ENCODE measurements around the gene GRID1. TPM values are rescaled to one million over a fixed set of nuclear protein-coding genes. Genes with fewer than 3 reads are reported as not detected.
"Not testable (repeated sequence)": the region's sequence is repeated elsewhere in the genome, so short reads cannot be mapped to it uniquely, and the experiment has no call there.

GRID1 gene
- total RNA-seq, 4 donors from 2014 or later: 0.35 to 10.7 (median 1.3) TPM

DNA sequence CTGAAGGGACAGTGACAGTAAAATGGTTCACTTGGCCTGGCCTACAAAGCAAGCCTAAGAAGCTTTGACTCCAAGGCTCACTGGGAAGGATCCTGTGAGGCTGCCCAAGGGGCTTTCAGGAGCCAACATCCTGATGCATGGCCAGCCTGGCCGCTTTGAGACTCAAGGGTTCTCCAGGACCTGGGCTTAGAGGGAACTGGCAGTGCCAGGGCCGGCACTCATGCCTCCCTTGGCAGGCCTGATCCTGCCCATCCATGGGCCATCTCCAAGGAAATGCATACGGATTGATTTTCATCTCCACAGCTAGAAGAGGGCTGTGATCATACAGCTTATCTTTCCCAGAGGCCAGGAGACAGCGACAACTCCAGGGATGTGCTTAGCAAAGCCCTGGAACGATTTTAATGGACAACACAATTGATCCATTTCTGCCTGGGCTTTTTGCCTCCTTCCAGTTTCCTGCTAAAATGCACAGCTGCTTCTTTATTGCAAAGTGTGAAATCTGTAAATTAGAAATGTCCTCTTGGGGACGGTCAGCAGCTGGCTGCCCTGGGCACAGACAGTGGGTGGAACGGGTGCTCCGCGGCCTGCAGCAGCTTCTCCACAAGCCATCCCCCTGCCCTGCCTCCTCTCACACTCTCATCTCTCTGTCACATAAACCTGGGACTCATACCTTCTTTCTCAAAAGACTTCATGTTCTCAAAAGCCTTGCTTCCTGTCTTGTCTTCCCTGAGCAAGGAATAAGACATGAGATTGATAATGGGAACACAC, 288.5 kb downstream of the GRID1 start:
- no peaks in the 10 kb centered on the region for H3K4me1 ChIP-seq
- DNase-seq: no peak
- no peaks in the 10 kb centered on the region for H3K9me3 ChIP-seq
- H3K4me3 ChIP-seq: no peak overlapping the region
- TF ChIP-seq, protein P1, sequence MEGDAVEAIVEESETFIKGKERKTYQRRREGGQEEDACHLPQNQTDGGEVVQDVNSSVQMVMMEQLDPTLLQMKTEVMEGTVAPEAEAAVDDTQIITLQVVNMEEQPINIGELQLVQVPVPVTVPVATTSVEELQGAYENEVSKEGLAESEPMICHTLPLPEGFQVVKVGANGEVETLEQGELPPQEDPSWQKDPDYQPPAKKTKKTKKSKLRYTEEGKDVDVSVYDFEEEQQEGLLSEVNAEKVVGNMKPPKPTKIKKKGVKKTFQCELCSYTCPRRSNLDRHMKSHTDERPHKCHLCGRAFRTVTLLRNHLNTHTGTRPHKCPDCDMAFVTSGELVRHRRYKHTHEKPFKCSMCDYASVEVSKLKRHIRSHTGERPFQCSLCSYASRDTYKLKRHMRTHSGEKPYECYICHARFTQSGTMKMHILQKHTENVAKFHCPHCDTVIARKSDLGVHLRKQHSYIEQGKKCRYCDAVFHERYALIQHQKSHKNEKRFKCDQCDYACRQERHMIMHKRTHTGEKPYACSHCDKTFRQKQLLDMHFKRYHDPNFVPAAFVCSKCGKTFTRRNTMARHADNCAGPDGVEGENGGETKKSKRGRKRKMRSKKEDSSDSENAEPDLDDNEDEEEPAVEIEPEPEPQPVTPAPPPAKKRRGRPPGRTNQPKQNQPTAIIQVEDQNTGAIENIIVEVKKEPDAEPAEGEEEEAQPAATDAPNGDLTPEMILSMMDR (IDR thresholded peaks at IDR 0.05): no peak
- no peak for TF ChIP-seq POLR2A (IDR thresholded peaks at IDR 0.05)
- no peak overlapping the region for H3K27ac ChIP-seq
- H3K27me3 ChIP-seq: no peaks in the 10 kb centered on the region
- no peaks in the 10 kb centered on the region for H3K36me3 ChIP-seq

DNA sequence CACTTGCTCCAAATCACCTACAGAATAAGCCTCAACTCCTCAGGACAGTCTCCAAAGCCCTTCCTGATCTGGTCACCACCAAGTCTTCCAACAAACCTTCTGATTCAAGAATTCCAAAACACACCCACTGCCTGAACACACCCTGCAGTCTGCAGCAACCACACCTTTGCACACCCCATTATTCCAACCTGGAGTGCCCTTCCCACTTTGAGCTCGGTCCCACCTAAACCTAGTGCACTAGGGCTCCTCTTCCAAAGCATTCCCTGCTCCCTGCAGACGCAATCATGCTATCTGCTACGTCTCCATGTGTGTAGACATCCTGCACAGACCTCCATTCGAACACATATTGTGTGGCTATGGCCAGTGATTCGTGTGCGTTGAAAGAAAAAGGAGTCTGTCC, 289.3 kb downstream of the GRID1 start:
- no peaks in the 10 kb centered on the region for H3K27me3 ChIP-seq
- H3K27ac ChIP-seq: no peak overlapping the region
- no peaks in the 10 kb centered on the region for H3K4me1 ChIP-seq
- no peaks in the 10 kb centered on the region for H3K9me3 ChIP-seq
- no peaks in the 10 kb centered on the region for H3K36me3 ChIP-seq
- TF ChIP-seq POLR2A (IDR thresholded peaks at IDR 0.05): no peak
- TF ChIP-seq, protein P1 (IDR thresholded peaks at IDR 0.05): no peak
- no peak overlapping the region for H3K4me3 ChIP-seq
- no peak for DNase-seq

DNA sequence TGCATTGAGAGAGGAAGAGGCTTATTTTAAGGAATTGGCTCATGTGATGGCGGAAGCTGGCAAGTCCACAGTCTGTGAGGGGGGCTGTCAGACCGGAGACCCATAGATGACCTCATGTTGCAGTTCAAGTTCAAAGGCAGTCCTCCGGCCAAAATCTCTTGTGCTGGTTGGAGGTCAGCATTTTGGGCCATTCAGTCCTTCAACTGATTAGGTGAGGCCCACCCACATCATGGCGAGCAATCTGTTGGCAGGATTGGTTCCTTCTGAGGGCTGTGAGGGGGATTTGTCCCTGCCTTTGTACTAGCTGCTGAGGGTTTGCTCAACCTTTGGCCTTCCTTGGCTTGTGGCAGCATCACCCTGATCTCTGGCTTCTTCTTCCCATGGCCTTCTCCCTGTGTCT, 290.1 kb downstream of the GRID1 start:
- not testable (repeated sequence) for H3K36me3 ChIP-seq, H3K27ac ChIP-seq, H3K27me3 ChIP-seq, H3K4me3 ChIP-seq, H3K9me3 ChIP-seq, H3K4me1 ChIP-seq
- DNase-seq: peak in 1 of 3 donors; percentile 27

DNA sequence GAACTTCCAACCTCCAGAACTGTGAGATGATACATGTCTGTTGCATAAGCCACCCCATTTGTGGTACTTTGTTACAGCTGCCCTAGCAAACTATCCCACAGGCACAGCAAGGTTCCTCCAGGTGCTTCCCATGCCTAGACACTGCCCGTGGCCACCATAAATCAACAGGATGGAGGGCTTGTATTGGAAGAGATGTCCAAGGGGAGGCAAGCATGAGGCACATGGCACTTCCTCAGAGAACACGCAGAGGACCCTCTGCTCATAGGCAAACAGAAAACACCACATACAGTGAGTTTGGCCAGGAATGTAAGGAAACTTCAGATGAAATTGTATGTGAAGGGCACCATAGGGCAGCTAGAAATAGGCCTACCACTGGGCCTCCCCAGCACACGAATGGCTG, 291.1 kb downstream of the GRID1 start:
- Histone ChIP-seq H3K4me3 (no peak overlapping the region), H3K9me3 (no peaks in the 10 kb centered on the region), H3K27me3 (no peaks in the 10 kb centered on the region), H3K36me3 (no peaks in the 10 kb centered on the region), H3K27ac (no peak overlapping the region), H3K4me1 (no peaks in the 10 kb centered on the region)
- no peak for TF ChIP-seq POLR2A (IDR thresholded peaks at IDR 0.05)
- TF ChIP-seq, protein P1 (IDR thresholded peaks at IDR 0.05): no peak
- no peak for DNase-seq

DNA sequence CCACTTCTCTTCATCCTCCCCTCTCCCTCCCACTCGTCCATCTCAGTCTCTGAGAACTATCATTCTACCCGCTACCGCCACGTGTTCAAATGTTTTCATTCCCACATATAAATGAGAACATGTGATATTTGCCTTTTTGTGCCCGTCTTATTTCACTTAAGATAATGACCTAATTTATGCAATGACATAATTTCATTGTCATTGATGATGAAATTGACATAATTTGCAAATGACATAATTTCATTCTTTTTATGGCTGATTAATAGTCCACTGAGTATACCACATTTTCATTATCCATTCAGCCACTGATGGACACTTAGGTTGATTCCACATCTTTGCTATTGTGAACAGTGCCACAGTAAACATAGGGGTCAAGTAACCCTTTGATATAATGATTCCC, 292.3 kb downstream of the GRID1 start:
- Histone ChIP-seq H3K27ac (no peak overlapping the region), H3K36me3 (no peaks in the 10 kb centered on the region), H3K27me3 (no peaks in the 10 kb centered on the region), H3K9me3 (no peaks in the 10 kb centered on the region), H3K4me3 (no peak overlapping the region), H3K4me1 (no peaks in the 10 kb centered on the region)
- TF ChIP-seq POLR2A (IDR thresholded peaks at IDR 0.05): no peak
- TF ChIP-seq, protein P1 (IDR thresholded peaks at IDR 0.05): no peak
- DNase-seq: no peak

DNA sequence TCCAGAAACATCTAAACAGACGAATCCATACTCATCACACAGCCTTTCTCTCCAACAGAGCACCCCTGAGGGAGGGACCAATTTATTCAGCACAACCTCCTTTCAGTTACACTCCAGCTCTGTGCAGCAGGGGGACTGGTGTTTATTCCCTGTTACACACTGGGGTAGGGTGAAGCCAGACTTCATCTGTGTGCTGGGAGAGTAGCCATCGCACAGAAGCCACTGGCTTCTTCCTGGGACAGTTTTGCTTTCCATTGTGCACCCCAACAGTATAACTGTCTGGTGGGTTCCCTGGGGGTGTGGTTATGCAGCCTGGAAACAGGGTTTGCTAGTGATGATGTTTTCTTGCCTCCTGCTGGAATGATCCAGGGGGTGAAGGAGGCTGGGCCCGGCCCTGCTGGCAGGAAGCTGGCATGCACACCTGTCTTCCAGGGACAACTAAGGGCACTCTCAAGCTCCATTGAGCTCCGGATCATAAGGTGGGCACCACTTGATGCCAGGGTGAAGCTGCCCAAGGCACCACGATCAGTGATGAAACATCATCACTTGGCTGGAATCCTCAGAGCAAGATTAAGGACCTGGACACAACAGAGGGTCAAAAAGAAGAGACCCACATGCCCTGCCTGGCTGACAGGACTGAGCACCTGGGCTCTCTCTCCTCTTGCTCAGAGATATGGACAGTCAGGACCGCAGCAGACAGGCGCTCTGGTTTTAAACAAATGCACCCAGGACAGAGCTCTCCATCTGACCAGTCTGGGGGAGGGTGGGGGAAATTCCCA, 293.2 kb downstream of the GRID1 start:
- DNase-seq: no peak

More for the DNA sequence above, 293.2 kb downstream of the GRID1 start:
- Histone ChIP-seq H3K27me3 (no peaks in the 10 kb centered on the region), H3K4me3 (no peak overlapping the region), H3K36me3 (no peaks in the 10 kb centered on the region), H3K4me1 (no peaks in the 10 kb centered on the region), H3K27ac (no peak overlapping the region), H3K9me3 (no peaks in the 10 kb centered on the region)
- TF ChIP-seq, protein P1 (IDR thresholded peaks at IDR 0.05): no peak
- no peak for TF ChIP-seq POLR2A (IDR thresholded peaks at IDR 0.05)

All from Peyer's patch (tissue), 4 donors.